Adrenal gland (tissue), 5 donors: Measurements from ENCODE around the gene TENT5C.

Source experiments
- CTCF ChIP-seq, 6 experiments: fragments of 450-650 bp in 4 of 6; fragments of 200-600 bp in 2 of 6; sonication (generic) in 1 of 6; IDR thresholded peaks; 1 replicate in 5 of 6; 2 replicates in 1 of 6; pipeline versions ENCODE4 v1.5.1 to v1.8.0; 2016 to 2021; ENCODE audit warnings: antibody characterized with exemption in 6 of 6, mild to moderate bottlenecking in 2 of 6, moderate library complexity in 1 of 6
- POLR2A ChIP-seq, 2 donors: fragments of 450-650 bp; IDR thresholded peaks; one replicate each; pipeline ENCODE4 v1.6.1; 2017; ENCODE audit warnings: antibody characterized with exemption in 2 of 2, mild to moderate bottlenecking in 2 of 2, moderate library complexity in 1 of 2
- donor health status: DM: no; HTN: no; CAD: no.

GRCh38 chr1:117608758-117609157 is 2.9 kb downstream of the TENT5C start:
- TF ChIP-seq CTCF (IDR thresholded peaks at IDR 0.05) (no peak), POLR2A (IDR thresholded peaks at IDR 0.05) (no peak)
